Left renal pelvis (tissue), 4 donors: Measurements from ENCODE around the gene CFAP210. TPM values are rescaled to one million over a fixed set of nuclear protein-coding genes. Genes with fewer than 3 reads are reported as not detected.
"Not testable (repeated sequence)": the region's sequence is repeated elsewhere in the genome, so short reads cannot be mapped to it uniquely, and the experiment has no call there.

ENCODE experiments used
- DNase-seq, 4 donors: peaks; one replicate each; pipeline ENCODE4 v3.0.0-alpha.2; 2013; ENCODE audit warnings: low read depth in 4 of 4, low spot score in 3 of 4
- polyA plus RNA-seq, 4 donors: library from polyadenylated mRNA; unstranded; fragments of 120-200 nt; gene quantifications; one replicate each; pipeline ENCODE4 v1.2.1, GENCODE V29; 2013; ENCODE audit not compliant: insufficient read length in 4 of 4

Gene CFAP210
- polyA plus RNA-seq, 4 donors: 0.94 to 3.4 (median 2.5) TPM

- DNase-seq: no peak
These were observed 19.1 kb upstream of the CFAP210 start for GRCh38 chr2:169713331-169713730.

DNA sequence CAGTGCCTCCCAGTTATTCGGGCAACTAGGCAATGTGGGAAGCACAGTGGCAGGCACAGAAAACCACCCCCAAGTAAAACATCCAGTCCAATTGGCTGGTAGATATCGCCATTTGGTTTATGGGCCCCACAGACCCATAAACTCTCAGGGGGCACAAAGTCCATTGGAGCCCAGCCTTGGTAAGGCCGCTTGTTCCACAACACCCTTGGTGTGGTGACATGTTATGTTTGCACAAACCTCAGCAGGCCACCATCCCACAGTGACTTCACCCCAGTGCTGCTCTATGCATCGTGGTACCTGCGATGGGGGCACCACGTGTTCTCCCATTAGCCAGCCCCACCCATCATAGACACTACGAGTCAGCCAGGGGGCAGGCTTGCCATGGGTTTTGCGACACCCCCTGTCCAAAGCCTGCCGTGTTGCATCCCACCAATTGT, 18.6 kb upstream of the CFAP210 start:
- no peak for DNase-seq

DNA sequence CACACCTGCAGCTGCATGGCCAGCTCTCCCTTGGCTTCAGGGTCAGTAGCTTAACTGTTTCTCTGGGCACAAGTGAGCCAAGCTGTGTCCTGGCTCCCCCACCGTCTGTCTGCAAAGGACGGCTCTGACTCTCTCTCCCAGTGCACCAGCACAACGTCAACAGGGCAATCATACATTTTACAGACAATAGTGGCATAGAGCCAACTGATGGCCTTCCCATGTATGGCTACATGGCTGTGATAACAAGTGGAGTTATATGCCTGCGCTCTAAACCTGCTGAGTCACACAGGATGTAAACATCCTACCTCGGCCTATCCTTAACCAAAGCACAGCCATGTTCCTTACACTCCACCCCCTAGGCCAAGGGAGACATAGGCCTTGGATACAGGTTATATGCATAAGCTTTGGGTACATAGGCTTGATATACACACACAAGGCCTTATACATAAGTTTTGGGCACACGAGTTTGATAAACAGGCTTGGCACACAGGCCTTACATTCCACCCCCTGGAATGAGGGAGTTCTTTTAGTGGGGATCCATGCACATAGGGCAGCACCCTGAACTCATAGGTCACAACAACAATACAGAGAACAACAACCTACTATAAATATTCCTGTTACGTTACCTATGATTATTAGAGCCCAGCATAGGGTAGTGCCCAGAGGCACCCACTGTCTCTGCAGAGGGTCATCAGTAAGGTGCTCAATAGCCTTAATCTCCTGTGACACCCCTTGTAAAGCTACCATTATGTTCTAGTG, 17.7 kb upstream of the CFAP210 start:
- no peak for DNase-seq

GRCh38 chr2:169709981-169710380, 15.8 kb upstream of the CFAP210 start:
- no peak for DNase-seq

GRCh38 chr2:169709331-169709730, 15.1 kb upstream of the CFAP210 start:
- no peak for DNase-seq

GRCh38 chr2:169707626-169708025, 13.4 kb upstream of the CFAP210 start:
- no peak for DNase-seq

DNA sequence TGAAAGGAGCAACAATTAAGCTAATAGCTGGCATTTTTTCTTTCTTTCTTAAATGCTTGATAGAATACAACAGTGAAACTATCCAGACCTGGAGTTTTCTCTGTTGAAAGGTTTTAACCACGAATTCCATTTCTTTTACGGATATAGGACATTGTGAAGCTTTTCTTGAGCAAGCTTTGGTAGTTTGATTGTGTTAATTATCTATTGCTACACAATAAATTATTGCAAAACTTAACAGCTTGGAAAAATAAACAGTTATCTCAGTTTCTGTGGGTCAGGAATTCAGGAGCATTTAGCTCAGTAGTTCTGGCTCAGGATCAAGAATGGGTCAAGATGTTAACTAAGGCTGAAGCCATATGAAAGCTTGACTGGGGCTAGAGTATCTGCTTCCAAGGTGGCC, 11.7 kb upstream of the CFAP210 start:
- DNase-seq: no peak

DNA sequence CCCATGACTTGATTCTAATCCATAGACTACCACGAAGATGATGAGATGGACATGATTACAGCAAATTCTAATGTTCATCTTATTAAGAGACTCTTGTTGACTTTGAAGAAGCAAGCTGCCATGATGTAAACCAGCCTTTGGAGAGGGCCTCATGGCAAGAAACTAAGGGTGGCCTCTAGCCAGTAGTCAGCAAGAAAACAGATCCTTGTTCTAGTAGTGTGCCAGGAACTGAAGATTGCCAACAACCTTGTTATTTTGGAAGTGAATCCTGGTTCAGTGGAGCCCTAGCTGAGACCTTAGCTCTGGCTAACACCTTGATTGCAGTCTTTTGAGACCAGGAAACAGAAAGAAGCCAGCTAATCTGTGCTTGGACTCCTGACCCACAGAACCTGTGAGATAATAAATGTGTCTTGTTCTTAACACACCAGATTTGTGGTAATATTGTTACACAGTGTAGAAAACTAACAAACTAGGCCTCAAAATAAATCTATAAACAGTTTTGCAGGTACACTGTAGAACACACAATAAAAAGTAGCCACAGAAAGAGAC, 10.0 kb upstream of the CFAP210 start:
- DNase-seq: no peak

GRCh38 chr2:169702996-169703395, 8.8 kb upstream of the CFAP210 start:
- no peak for DNase-seq

- not testable (repeated sequence) for DNase-seq
These were observed 5.0 kb upstream of the CFAP210 start for GRCh38 chr2:169699173-169699572.

- no peak for DNase-seq
These were observed 2.2 kb upstream of the CFAP210 start for GRCh38 chr2:169696381-169696780.

- no peak for DNase-seq
These were observed 672 bp upstream of the CFAP210 start for GRCh38 chr2:169694894-169695260.

GRCh38 chr2:169693360-169693759, 845 bp downstream of the CFAP210 start:
- DNase-seq: no peak

DNA sequence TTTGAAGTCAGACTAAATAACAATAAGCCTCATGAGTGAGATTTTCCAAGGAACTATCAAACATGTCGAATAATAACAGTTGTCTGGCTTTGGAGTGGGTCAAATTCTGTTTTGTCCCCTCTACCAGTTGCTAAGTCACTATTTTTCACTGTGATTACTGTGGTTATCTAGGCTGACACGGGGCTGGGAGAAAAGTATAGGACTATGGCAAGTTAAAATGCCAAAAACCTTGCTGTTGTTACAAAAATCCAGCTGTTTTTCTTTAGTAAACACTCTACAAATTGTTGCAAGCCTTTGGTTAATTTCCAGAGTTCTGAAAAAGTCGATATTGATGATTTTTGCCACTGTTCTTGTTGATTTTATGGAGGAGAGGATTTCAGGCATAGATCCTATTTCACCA, 1.5 kb downstream of the CFAP210 start:
- DNase-seq: no peak

- no peak for DNase-seq
These were observed 3.2 kb downstream of the CFAP210 start for GRCh38 chr2:169690958-169691357.

DNA sequence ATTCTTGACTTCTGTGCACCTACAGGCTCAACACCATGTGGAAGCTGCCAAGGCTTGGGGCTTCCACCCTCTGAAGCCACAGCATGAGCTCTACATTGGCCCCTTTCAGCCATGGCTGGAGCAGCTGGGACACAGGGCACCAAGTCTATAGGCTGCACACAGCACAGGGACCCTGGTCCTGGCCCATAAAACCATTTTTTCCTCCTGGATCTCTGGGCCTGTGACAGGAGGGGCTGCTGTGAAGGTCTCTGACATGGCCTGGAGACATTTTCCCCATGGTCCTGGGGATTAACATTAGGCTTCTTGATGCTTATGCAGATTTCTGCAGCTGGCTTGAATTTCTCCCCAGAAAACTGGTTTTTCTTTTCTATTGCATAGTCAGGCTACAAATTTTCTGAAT, 6.3 kb downstream of the CFAP210 start:
- DNase-seq: not testable (repeated sequence)

DNA sequence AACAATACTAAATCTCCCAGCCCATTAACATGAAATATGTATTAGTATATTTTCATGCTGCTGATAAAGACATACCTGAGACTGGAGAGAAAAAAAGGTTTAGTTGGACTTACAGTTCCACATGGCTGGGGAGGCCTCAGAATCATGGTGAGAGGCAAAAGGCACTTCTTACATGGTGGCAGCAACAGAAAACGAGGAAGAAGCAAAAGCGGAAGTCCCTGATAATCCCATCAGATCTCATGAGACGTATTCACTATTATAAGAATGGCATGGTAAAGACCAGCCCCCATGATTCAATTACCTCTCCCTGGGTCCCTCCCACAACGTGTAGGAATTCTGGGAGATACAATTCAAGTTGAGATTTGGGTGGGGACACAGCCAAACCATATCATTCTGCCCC, 7.4 kb downstream of the CFAP210 start:
- DNase-seq: not testable (repeated sequence)

- not testable (repeated sequence) for DNase-seq
These were observed 9.5 kb downstream of the CFAP210 start for GRCh38 chr2:169684712-169685111.

DNA sequence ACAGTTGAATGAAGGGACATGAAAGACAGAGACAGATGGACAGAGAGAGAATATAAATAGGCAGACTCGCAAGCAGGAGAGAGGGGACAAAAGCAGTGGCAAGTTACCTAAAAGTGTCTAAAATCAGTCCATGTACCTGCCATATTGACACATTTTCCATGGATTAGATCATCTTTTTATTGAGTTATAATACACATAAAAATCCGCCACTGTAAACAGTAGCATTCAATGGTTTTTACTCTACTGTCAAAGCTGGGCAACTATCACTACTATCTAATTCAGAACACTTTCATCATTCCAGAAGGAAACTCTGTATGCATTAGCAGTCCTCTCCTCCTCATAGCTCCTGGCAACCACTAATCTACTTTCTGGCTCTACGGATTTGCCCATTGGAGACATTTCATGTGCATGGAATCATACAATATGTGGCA, 10.1 kb downstream of the CFAP210 start:
- DNase-seq: no peak

DNA sequence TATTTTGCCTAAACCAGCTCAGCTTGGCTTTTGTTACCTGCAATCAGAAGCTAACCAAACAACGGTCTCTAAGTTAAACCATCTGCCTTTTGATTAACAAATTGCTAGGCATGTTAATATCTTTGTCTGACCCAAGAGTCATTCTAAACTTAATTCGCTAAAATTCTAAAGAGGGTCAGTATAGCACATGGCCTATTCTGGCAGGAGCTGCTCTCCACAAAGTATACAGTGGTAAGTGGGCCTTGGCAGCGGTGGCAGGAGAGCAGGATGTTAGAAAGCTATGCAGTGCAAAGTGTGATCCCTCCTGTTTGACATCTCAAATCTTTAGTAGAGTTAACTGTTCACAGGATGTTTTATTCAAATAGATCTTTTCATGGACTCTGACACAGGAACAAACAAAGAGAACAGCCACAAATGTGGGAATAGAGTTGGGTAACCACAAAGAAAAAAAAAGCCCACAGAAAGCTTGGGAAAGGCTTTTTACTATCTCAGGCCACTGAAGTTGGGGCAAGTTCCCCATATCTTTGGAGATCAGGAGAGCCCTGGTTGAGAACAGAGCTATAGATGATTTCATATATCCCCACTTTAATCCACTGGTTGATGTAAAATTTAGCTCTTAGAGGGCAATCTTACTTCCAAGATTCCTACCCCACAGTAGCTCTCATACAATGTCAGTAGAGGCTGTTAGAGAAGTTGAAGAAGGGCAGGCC, 10.6 kb downstream of the CFAP210 start:
- DNase-seq: no peak

DNA sequence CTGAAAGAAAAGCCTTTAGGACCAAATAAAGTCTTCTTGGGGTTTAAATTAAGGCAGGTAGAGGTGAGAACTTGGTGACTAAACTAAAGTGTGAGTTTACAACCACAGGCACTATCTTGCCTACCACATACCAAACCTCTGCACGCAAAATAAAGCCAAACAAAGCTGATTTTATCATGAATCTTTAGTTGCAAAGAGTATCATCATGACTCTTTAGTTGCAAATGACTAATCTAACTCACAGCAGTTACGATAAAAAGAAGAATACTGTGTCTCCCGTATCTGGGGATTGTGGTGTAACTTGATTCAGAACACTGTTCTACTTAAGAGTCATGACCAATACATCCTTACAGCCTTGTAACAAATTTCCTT, 11.2 kb downstream of the CFAP210 start:
- no peak for DNase-seq

GRCh38 chr2:169676850-169677249, 17.4 kb downstream of the CFAP210 start:
- no peak for DNase-seq
